GM23338 (cell line): Measurements from ENCODE around the gene APBB1IP.
"Not testable (repeated sequence)": the region's sequence is repeated elsewhere in the genome, so short reads cannot be mapped to it uniquely, and the experiment has no call there.

ENCODE experiments used
- CREB1 ChIP-seq: fragments of 250-450 bp; sonication (Bioruptor Pico); IDR thresholded peaks from 2 replicates; pipeline ENCODE4 v1.5.0; 2020; ENCODE audit warnings: low read depth, mild to moderate bottlenecking, moderate library complexity
- CTCF ChIP-seq, 2 experiments: fragments of 200-600 bp in 1 of 2; sonication (generic) in 1 of 2; conservative IDR thresholded peaks; 2 replicates each; pipeline versions ENCODE4 v1.5.1 to v1.6.1; 2016 to 2017; ENCODE audit warnings: antibody characterized with exemption in 2 of 2, low read depth in 2 of 2, mild to moderate bottlenecking in 2 of 2, moderate library complexity in 1 of 2
- EZH2 ChIP-seq: fragments of 200-600 bp; sonication (generic); IDR thresholded peaks from one replicate; pipeline ENCODE4 v1.8.0; 2017; ENCODE audit warnings: antibody characterized with exemption, mild to moderate bottlenecking, low read depth; ENCODE audit not compliant: unreplicated experiment
- EZH2phosphoT487 ChIP-seq: fragments of 200-600 bp; sonication (generic); IDR thresholded peaks from one replicate; pipeline ENCODE4 v1.8.1; 2018; ENCODE audit warnings: antibody characterized with exemption; ENCODE audit not compliant: unreplicated experiment
- JUNB ChIP-seq: IDR thresholded peaks from one replicate; pipeline ENCODE4 v1.6.1; 2016; ENCODE audit warnings: antibody characterized with exemption; ENCODE audit not compliant: unreplicated experiment
- POLR2AphosphoS5 ChIP-seq: IDR thresholded peaks from 2 replicates; pipeline ENCODE4 v1.6.1; 2016; ENCODE audit warnings: antibody characterized with exemption, low read depth
- REST ChIP-seq: IDR thresholded peaks from one replicate; pipeline ENCODE4 v1.6.1; 2018; ENCODE audit warnings: antibody characterized with exemption; ENCODE audit not compliant: unreplicated experiment
- STAT1 ChIP-seq: IDR thresholded peaks from one replicate; pipeline ENCODE4 v1.6.1; 2016; ENCODE audit warnings: antibody characterized with exemption; ENCODE audit not compliant: unreplicated experiment
- ZNF331 ChIP-seq: fragments of 250-450 bp; sonication (Bioruptor Pico); IDR thresholded peaks from 2 replicates; pipeline ENCODE4 v1.5.0; 2020; ENCODE audit warnings: low read depth, mild to moderate bottlenecking, moderate library complexity
- ZNF462 ChIP-seq: fragments of 250-450 bp; sonication (Bioruptor Pico); IDR thresholded peaks from 2 replicates; pipeline ENCODE4 v1.5.0; 2020; ENCODE audit warnings: mild to moderate bottlenecking, moderate library complexity

GRCh38 chr10:26578371-26578770 lies 140.2 kb downstream of the APBB1IP start:
- TF ChIP-seq EZH2; POLR2AphosphoS5; REST; CTCF (conservative IDR thresholded peaks at IDR 0.05; ENCODE audit: low read depth in 2 of 2); CREB1 (CRISPR knock-in tag); JUNB; STAT1; EZH2phosphoT487; ZNF331; ZNF462 (CRISPR knock-in tag): not testable (repeated sequence)
